Body of pancreas (tissue), 4 donors: ENCODE results near the gene FYTTD1. TPM values are rescaled to one million over a fixed set of nuclear protein-coding genes. Genes with fewer than 3 reads are reported as not detected.
"Not testable (repeated sequence)": the region's sequence is repeated elsewhere in the genome, so short reads cannot be mapped to it uniquely, and the experiment has no call there.

Source experiments
- ATAC-seq: fragments of 150-250 bp; one replicate; pipeline ENCODE4 v1.9.1; 2016
- DNase-seq, 4 donors: peaks; one replicate each; pipeline ENCODE4 v3.0.0-alpha.2; 2019
- H3K27ac ChIP-seq, 4 donors: fragments of 200-600 bp; sonication (generic); 1 replicate in 3 of 4; 2 replicates in 1 of 4; pipeline versions ENCODE4 v1.5.1 to v1.6.1; 2016 to 2019; ENCODE audit warnings: mild to moderate bottlenecking in 1 of 4, mixed read lengths in 1 of 4, moderate library complexity in 1 of 4
- H3K27me3 ChIP-seq, 2 donors: fragments of 200-600 bp; sonication (generic); one replicate each; pipeline ENCODE4 v1.6.0; 2016; ENCODE audit warnings: mild to moderate bottlenecking in 1 of 2
- H3K36me3 ChIP-seq, 2 donors: fragments of 200-600 bp; sonication (generic); replicated peaks in 1 of 2; 2 replicates each; pipeline ENCODE4 v1.5.1; 2016; ENCODE audit warnings: low read depth in 2 of 2; ENCODE audit not compliant: insufficient read depth in 1 of 2
- H3K4me1 ChIP-seq: fragments of 200-600 bp; sonication (generic); one replicate; pipeline ENCODE4 v1.6.0; 2016
- H3K4me3 ChIP-seq, 2 donors: fragments of 200-600 bp; sonication (generic); 1 replicate in 1 of 2; 2 replicates in 1 of 2; pipeline ENCODE4 v1.5.1; 2016 to 2019
- H3K9me3 ChIP-seq, 3 donors: fragments of 200-600 bp; sonication (generic); 1 replicate in 2 of 3; 2 replicates in 1 of 3; pipeline ENCODE4 v1.5.1; 2016
- CTCF ChIP-seq, 7 experiments: fragments of 450-650 bp in 4 of 7; fragments of 200-600 bp in 3 of 7; sonication (generic) in 3 of 7; IDR thresholded peaks; one replicate each; pipeline ENCODE4 v1.5.1; 2016 to 2019; ENCODE audit warnings: antibody characterized with exemption in 7 of 7
- POLR2A ChIP-seq, 3 donors: fragments of 450-650 bp; IDR thresholded peaks; one replicate each; pipeline ENCODE4 v1.6.1; 2016; ENCODE audit warnings: antibody characterized with exemption in 3 of 3, mild to moderate bottlenecking in 2 of 3
- WGBS, 2 donors: methylation state at CpG; one replicate each; pipeline ENCODE4 v1.1.5; 2017; 5-methylcytosine and 5-hydroxymethylcytosine counted together
- intact Hi-C: fragments of 100-400 bp; cut with DNase I; formaldehyde crosslinking; loops from one replicate; pipeline ENCODE4 v1.15.1; 2023
- total RNA-seq, 2 donors: library from RNA; depleted of rRNA; stranded (reverse); fragments of >200 nt; gene quantifications; one replicate each; pipeline ENCODE4 v1.1.0, GENCODE V29; 2016

Gene FYTTD1
- total RNA-seq: 10 to 100 TPM; 13.8 to 16.3 TPM

GRCh38 chr3:197749601-197750395 is at the start of gene FYTTD1:
FYTTD1 (plus strand) TSS chr3:197749883; CDS start chr3:197749972, 89 bp downstream.
- 0 to 1% methylated on average over 4 to 90 of the region's 104 CpGs for WGBS, 2 donors
- no peaks in the 10 kb centered on the region for H3K27me3 ChIP-seq
- no peaks in the 10 kb centered on the region for H3K9me3 ChIP-seq
- ATAC-seq: peak; percentile 93
- H3K27ac ChIP-seq: peak within 1 kb of the TSS; percentile 88 to 94 (median 92)
- peak; percentile 91 to 93 (median 92) for DNase-seq
- peaks cover 39% of the 10 kb centered on the region for H3K4me1 ChIP-seq
- intact Hi-C loops: no loop called here
- H3K36me3 ChIP-seq: no peaks in the 10 kb centered on the region
- H3K4me3 ChIP-seq: peak within 1 kb of the TSS; percentile 71 to 81
- TF ChIP-seq CTCF (IDR thresholded peaks at IDR 0.05) (peak in 6 of 7 experiments; percentile 30 to 66 (median 45)), POLR2A (IDR thresholded peaks at IDR 0.05) (peak; percentile 77 to 85 (median 82))

GRCh38 chr3:197700095-197700494 is 49.6 kb upstream of the FYTTD1 start:
- DNase-seq (no peak), ATAC-seq (no peak)
- H3K27me3 ChIP-seq: no peaks in the 10 kb centered on the region
- H3K4me1 ChIP-seq: no peaks in the 10 kb centered on the region
- no peak for TF ChIP-seq CTCF (IDR thresholded peaks at IDR 0.05)
- no peak for TF ChIP-seq POLR2A (IDR thresholded peaks at IDR 0.05)
- WGBS, 2 donors: 90 to 97% methylated on average over 9 of the region's 9 CpGs
- H3K27ac ChIP-seq: no peak overlapping the region
- intact Hi-C loops: no loop called here
- H3K4me3 ChIP-seq: no peak overlapping the region
- peaks cover 0 to 18% of the 10 kb centered on the region in 2 donors for H3K36me3 ChIP-seq
- no peaks in the 10 kb centered on the region for H3K9me3 ChIP-seq

GRCh38 chr3:197701841-197702240 is 47.8 kb upstream of the FYTTD1 start:
- intact Hi-C loops: no loop called here
- ATAC-seq: no peak
- no peaks in the 10 kb centered on the region for H3K27me3 ChIP-seq
- no peak overlapping the region for H3K27ac ChIP-seq
- no peaks in the 10 kb centered on the region for H3K4me1 ChIP-seq
- H3K36me3 ChIP-seq: peaks cover 0 to 18% of the 10 kb centered on the region in 2 donors
- no peaks in the 10 kb centered on the region for H3K9me3 ChIP-seq
- 94 to 97% methylated on average over 4 of the region's 4 CpGs for WGBS, 2 donors
- TF ChIP-seq POLR2A (IDR thresholded peaks at IDR 0.05) (no peak), CTCF (IDR thresholded peaks at IDR 0.05) (no peak)
- H3K4me3 ChIP-seq: no peak overlapping the region
- no peak for DNase-seq

DNA sequence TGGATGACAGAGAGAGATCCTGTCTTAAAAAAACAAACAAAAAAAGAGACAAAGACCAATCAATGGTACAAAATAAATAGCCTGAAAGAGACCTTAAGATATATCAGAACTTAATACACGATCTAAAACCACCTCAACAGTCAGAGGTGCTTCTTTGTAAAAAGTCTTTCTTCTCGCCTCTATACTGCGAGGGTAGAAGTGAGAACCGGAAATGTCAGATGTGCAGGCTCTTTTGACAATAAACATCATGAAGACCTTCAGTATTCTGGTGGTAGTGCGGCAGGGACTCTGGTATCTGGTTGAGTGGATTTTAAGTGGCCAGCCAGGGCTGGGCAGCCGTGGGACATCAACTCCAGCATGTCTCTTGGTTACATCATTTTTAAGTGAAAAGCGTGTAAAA is 43.0 kb upstream of the FYTTD1 start:
- H3K27me3 ChIP-seq: no peaks in the 10 kb centered on the region
- H3K9me3 ChIP-seq: no peaks in the 10 kb centered on the region
- H3K4me1 ChIP-seq: no peaks in the 10 kb centered on the region
- no peak overlapping the region for H3K27ac ChIP-seq
- TF ChIP-seq CTCF (IDR thresholded peaks at IDR 0.05): no peak
- no peak for TF ChIP-seq POLR2A (IDR thresholded peaks at IDR 0.05)
- H3K36me3 ChIP-seq: peaks cover 0 to 13% of the 10 kb centered on the region in 2 donors
- H3K4me3 ChIP-seq: no peak overlapping the region
- intact Hi-C loops: no loop called here
- ATAC-seq: no peak
- DNase-seq: no peak
- WGBS, 2 donors: 92% methylated on average over 7 of the region's 7 CpGs

GRCh38 chr3:197709135-197709534 is 40.5 kb upstream of the FYTTD1 start:
- no peak for ATAC-seq
- no peak overlapping the region for H3K27ac ChIP-seq
- WGBS, 2 donors: 85 to 88% methylated on average over 9 of the region's 9 CpGs

GRCh38 chr3:197710965-197711364 is 38.7 kb upstream of the FYTTD1 start:
- H3K4me3 ChIP-seq, H3K9me3 ChIP-seq, H3K4me1 ChIP-seq, H3K27ac ChIP-seq, DNase-seq, H3K27me3 ChIP-seq, intact Hi-C loops, ATAC-seq, H3K36me3 ChIP-seq: not testable (repeated sequence)
- 85 to 93% methylated on average over 5 of the region's 5 CpGs for WGBS, 2 donors

More at GRCh38 chr3:197709135-197709534, 40.5 kb upstream of the FYTTD1 start:
- intact Hi-C loops: no loop called here
- no peak for DNase-seq
- Histone ChIP-seq H3K4me1 (no peaks in the 10 kb centered on the region), H3K27me3 (no peaks in the 10 kb centered on the region), H3K4me3 (no peak overlapping the region), H3K36me3 (peaks cover 0 to 6% of the 10 kb centered on the region in 2 donors), H3K9me3 (no peaks in the 10 kb centered on the region)
- TF ChIP-seq CTCF (IDR thresholded peaks at IDR 0.05): no peak
